ENCODE measurements around the gene PRDX2. TPM values are rescaled to one million over a fixed set of nuclear protein-coding genes. Genes with fewer than 3 reads are reported as not detected.

PRDX2 gene
- polyA plus RNA-seq, 3 donors = 40.0 to 71.5 (median 46.7) TPM

DNA sequence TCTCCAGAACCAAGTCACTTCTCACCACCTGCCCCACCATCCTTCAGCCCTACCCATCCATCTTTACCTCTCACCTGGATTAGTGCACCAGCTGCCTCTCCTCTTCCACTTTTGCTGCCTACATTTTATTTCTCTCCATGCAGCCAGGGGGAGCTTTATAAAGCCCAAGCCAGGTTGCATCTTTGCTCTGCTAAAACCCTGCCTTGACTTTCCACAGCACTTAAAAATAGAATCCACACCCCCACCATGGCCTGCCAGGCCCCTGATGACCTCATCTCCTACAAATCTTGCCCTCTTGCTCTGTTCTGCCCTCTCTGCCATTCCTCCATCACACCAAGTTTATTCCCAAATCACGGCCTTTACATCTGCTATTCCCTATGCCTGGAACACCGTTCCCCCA lies 28.0 kb downstream of the PRDX2 start:
- no peak for DNase-seq
- H3K4me3 ChIP-seq (replicated peaks in 1 of 3; ENCODE audit: low read depth in 2 of 3, low read length in 3 of 3) = no peak overlapping the region
- TF ChIP-seq, protein P1, sequence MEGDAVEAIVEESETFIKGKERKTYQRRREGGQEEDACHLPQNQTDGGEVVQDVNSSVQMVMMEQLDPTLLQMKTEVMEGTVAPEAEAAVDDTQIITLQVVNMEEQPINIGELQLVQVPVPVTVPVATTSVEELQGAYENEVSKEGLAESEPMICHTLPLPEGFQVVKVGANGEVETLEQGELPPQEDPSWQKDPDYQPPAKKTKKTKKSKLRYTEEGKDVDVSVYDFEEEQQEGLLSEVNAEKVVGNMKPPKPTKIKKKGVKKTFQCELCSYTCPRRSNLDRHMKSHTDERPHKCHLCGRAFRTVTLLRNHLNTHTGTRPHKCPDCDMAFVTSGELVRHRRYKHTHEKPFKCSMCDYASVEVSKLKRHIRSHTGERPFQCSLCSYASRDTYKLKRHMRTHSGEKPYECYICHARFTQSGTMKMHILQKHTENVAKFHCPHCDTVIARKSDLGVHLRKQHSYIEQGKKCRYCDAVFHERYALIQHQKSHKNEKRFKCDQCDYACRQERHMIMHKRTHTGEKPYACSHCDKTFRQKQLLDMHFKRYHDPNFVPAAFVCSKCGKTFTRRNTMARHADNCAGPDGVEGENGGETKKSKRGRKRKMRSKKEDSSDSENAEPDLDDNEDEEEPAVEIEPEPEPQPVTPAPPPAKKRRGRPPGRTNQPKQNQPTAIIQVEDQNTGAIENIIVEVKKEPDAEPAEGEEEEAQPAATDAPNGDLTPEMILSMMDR (IDR thresholded peaks at IDR 0.05) = no peak
- H2AFZ ChIP-seq (ENCODE audit: insufficient read depth, low read depth, low read length, poor library complexity, severe bottlenecking) = no peak overlapping the region
- Mint-ChIP-seq H3K4me1 (peaks cover 21% of the 10 kb centered on the region), H3K9me3 (no peaks in the 10 kb centered on the region), H3K36me3 (peaks cover 4 to 16% of the 10 kb centered on the region in 2 donors), H3K27ac (peak overlapping the region in 1 of 7 donors; percentile 52), H3K4me3 (no peak overlapping the region), H3K27me3 (ENCODE audit: low read depth in 3 of 3) (peaks cover 2 to 6% (median 3%) of the 10 kb centered on the region in 3 donors)
- peaks cover 20% of the 10 kb centered on the region for H3K79me2 ChIP-seq (ENCODE audit: insufficient read depth, low read length)
- intact Hi-C loops (cut with micrococcal nuclease) = no loop called here
- H3K4me2 ChIP-seq (replicated peaks; ENCODE audit: extremely low read depth, low read length, poor library complexity, severe bottlenecking) = no peak overlapping the region
- H3K36me3 ChIP-seq (replicated peaks in 1 of 2; ENCODE audit: control insufficient read depth in 1 of 2, insufficient read depth in 2 of 2, low read length in 2 of 2) = no peaks in the 10 kb centered on the region
- 93% methylated on average over 2 of the region's 2 CpGs for WGBS (ENCODE audit: insufficient coverage)
- H4K20me1 ChIP-seq (ENCODE audit: insufficient read depth, low read length) = peaks cover 4% of the 10 kb centered on the region
- H3K27me3 ChIP-seq (ENCODE audit: control insufficient read depth in 2 of 2, insufficient read depth in 2 of 2, low read length in 2 of 2) = no peaks in the 10 kb centered on the region
- H3K4me1 ChIP-seq (ENCODE audit: control insufficient read depth in 1 of 2, insufficient read depth in 2 of 2, low read length in 2 of 2) = peaks cover 22 to 32% of the 10 kb centered on the region in 2 donors
- no peak overlapping the region for H3K9ac ChIP-seq (ENCODE audit: insufficient read depth, low read length, poor library complexity, severe bottlenecking)
- no peaks in the 10 kb centered on the region for H3K9me3 ChIP-seq (replicated peaks in 1 of 2; ENCODE audit: control insufficient read depth in 1 of 2, insufficient read depth in 1 of 2, low read length in 2 of 2)
- no peak overlapping the region for H3K27ac ChIP-seq (ENCODE audit: low read depth in 1 of 2, low read length in 2 of 2)

DNA sequence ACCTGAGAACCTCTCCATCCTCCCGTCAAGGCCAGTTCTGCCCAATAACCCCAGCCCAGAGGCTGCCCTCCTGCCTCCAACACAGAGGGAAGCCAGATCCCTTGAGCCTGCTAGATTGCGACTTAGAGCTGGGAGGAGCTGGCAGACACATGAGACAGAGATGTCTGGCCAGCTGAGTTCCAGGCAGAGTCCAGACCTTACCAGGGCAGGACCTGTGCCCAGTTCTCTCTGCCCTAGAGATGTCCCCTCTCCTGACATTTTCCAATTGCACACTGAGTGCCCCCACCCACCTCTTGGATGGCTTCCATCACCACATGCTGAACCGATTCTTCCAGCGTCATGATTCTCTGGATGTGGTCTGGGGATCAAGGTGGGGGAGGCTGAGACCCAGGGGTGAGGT lies 29.3 kb downstream of the PRDX2 start:
- H3K9ac ChIP-seq (ENCODE audit: insufficient read depth, low read length, poor library complexity, severe bottlenecking) = no peak overlapping the region

More for the DNA sequence above, 29.3 kb downstream of the PRDX2 start:
- H3K79me2 ChIP-seq (ENCODE audit: insufficient read depth, low read length) = peaks cover 7% of the 10 kb centered on the region
- H3K4me1 ChIP-seq (ENCODE audit: control insufficient read depth in 1 of 2, insufficient read depth in 2 of 2, low read length in 2 of 2) = peaks cover 17 to 22% of the 10 kb centered on the region in 2 donors
- TF ChIP-seq, protein P1 (IDR thresholded peaks at IDR 0.05) = no peak
- Mint-ChIP-seq H3K36me3 (peaks cover 12 to 25% of the 10 kb centered on the region in 2 donors), H3K27me3 (ENCODE audit: low read depth in 3 of 3) (peaks cover 2 to 5% (median 3%) of the 10 kb centered on the region in 3 donors), H3K9me3 (no peaks in the 10 kb centered on the region), H3K4me1 (peaks cover 15% of the 10 kb centered on the region), H3K4me3 (no peak overlapping the region), H3K27ac (peak overlapping the region in 1 of 7 donors; percentile 26)
- H3K4me2 ChIP-seq (replicated peaks; ENCODE audit: extremely low read depth, low read length, poor library complexity, severe bottlenecking) = no peak overlapping the region
- WGBS (ENCODE audit: insufficient coverage) = 85% methylated on average over 2 of the region's 4 CpGs
- no peak overlapping the region for H3K27ac ChIP-seq (ENCODE audit: low read depth in 1 of 2, low read length in 2 of 2)
- no peaks in the 10 kb centered on the region for H3K9me3 ChIP-seq (replicated peaks in 1 of 2; ENCODE audit: control insufficient read depth in 1 of 2, insufficient read depth in 1 of 2, low read length in 2 of 2)
- no peaks in the 10 kb centered on the region for H3K36me3 ChIP-seq (replicated peaks in 1 of 2; ENCODE audit: control insufficient read depth in 1 of 2, insufficient read depth in 2 of 2, low read length in 2 of 2)
- H3K27me3 ChIP-seq (ENCODE audit: control insufficient read depth in 2 of 2, insufficient read depth in 2 of 2, low read length in 2 of 2) = no peaks in the 10 kb centered on the region
- H3K4me3 ChIP-seq (replicated peaks in 1 of 3; ENCODE audit: low read depth in 2 of 3, low read length in 3 of 3) = no peak overlapping the region
- intact Hi-C loops (cut with micrococcal nuclease) = no loop called here
- peaks cover 2% of the 10 kb centered on the region for H4K20me1 ChIP-seq (ENCODE audit: insufficient read depth, low read length)
- DNase-seq = no peak
- H2AFZ ChIP-seq (ENCODE audit: insufficient read depth, low read depth, low read length, poor library complexity, severe bottlenecking) = no peak overlapping the region

Measured in CD14-positive monocyte (primary cell).